BLaER1 treated with 17β-estradiol and CSF1 and Interleukin-3, amounts not matched to agents 10 nM and 100 nM (cell line): ENCODE measurements around the gene PTPRJ.

ENCODE experiments used
- H3K27ac ChIP-seq, 11 experiments: shearing (Covaris generic); formaldehyde crosslinking; 2 replicates each; pipeline ENCODE4 v1.8.1; 2022
- H3K27me3 ChIP-seq, 11 experiments: shearing (Covaris generic); formaldehyde crosslinking; 2 replicates each; pipeline ENCODE4 v1.8.1; 2022
- H3K36me3 ChIP-seq, 11 experiments: shearing (Covaris generic); formaldehyde crosslinking; 2 replicates each; pipeline ENCODE4 v1.8.1; 2022
- H3K4me1 ChIP-seq, 10 experiments: shearing (Covaris generic); formaldehyde crosslinking; 2 replicates each; pipeline ENCODE4 v1.8.1; 2022
- H3K4me2 ChIP-seq, 11 experiments: shearing (Covaris generic); formaldehyde crosslinking; 2 replicates each; pipeline ENCODE4 v1.8.1; 2022
- H3K4me3 ChIP-seq, 10 experiments: shearing (Covaris generic); formaldehyde crosslinking; 2 replicates each; pipeline ENCODE4 v1.8.1; 2022
- H3K9ac ChIP-seq, 11 experiments: shearing (Covaris generic); formaldehyde crosslinking; 2 replicates each; pipeline ENCODE4 v1.8.1; 2022
- H3K9me3 ChIP-seq, 11 experiments: shearing (Covaris generic); formaldehyde crosslinking; replicated peaks in 1 of 11; 2 replicates each; pipeline ENCODE4 v1.8.1; 2022
- H4K20me1 ChIP-seq, 11 experiments: shearing (Covaris generic); formaldehyde crosslinking; 2 replicates each; pipeline ENCODE4 v1.8.1; 2022
- Cebpa-rat ChIP-seq, 11 experiments: shearing (Covaris generic); IDR thresholded peaks; 2 replicates each; pipeline ENCODE4 v1.8.1; 2022

Gene PTPRJ

GRCh38 chr11:48148749-48149148, 168.4 kb downstream of the PTPRJ start:
- H3K4me2 ChIP-seq: no peak overlapping the region
- no peak overlapping the region for H3K9ac ChIP-seq
- H3K27me3 ChIP-seq: no peaks in the 10 kb centered on the region; a peak in 1 of 22 replicates
- no peaks in the 10 kb centered on the region for H3K4me1 ChIP-seq
- H3K36me3 ChIP-seq: peaks cover 26 to 98% (median 95%) of the 10 kb centered on the region in 11 experiments
- no peak overlapping the region for H3K4me3 ChIP-seq
- no peak for TF ChIP-seq Cebpa-rat (IDR thresholded peaks at IDR 0.05)
- peaks cover 0 to 61% (median 0%) of the 10 kb centered on the region in 11 experiments; a peak in 7 of 22 replicates for H4K20me1 ChIP-seq
- peaks cover 19 to 64% (median 45%) of the 10 kb centered on the region in 11 experiments for H3K9me3 ChIP-seq
- no peak overlapping the region for H3K27ac ChIP-seq

GRCh38 chr11:48150213-48150612, 169.9 kb downstream of the PTPRJ start:
- no peak overlapping the region for H3K4me3 ChIP-seq
- H3K36me3 ChIP-seq: peaks cover 31 to 98% (median 95%) of the 10 kb centered on the region in 11 experiments
- H3K27me3 ChIP-seq: no peaks in the 10 kb centered on the region; a peak in 1 of 22 replicates
- peaks cover 0 to 46% (median 0%) of the 10 kb centered on the region in 11 experiments; a peak in 6 of 22 replicates for H4K20me1 ChIP-seq
- H3K27ac ChIP-seq: no peak overlapping the region
- H3K4me1 ChIP-seq: no peaks in the 10 kb centered on the region
- H3K4me2 ChIP-seq: no peak overlapping the region
- H3K9ac ChIP-seq: no peak overlapping the region
- TF ChIP-seq Cebpa-rat (IDR thresholded peaks at IDR 0.05): no peak
- peaks cover 33 to 67% (median 50%) of the 10 kb centered on the region in 11 experiments for H3K9me3 ChIP-seq

- no peak overlapping the region for H3K9ac ChIP-seq
- H3K9me3 ChIP-seq: peaks cover 58 to 92% (median 76%) of the 10 kb centered on the region in 11 experiments
- no peak for TF ChIP-seq Cebpa-rat (IDR thresholded peaks at IDR 0.05)
- peaks cover 0 to 33% (median 0%) of the 10 kb centered on the region in 11 experiments; a peak in 3 of 22 replicates for H4K20me1 ChIP-seq
- H3K4me2 ChIP-seq: no peak overlapping the region
- H3K4me1 ChIP-seq: peaks cover 0 to 10% (median 9%) of the 10 kb centered on the region in 10 experiments; a peak in 13 of 20 replicates
- H3K36me3 ChIP-seq: peaks cover 55 to 98% (median 89%) of the 10 kb centered on the region in 11 experiments
- peak overlapping the region; percentile 1 to 44 (median 29); a peak in 14 of 20 replicates for H3K4me3 ChIP-seq
- no peak overlapping the region for H3K27ac ChIP-seq
- H3K27me3 ChIP-seq: no peaks in the 10 kb centered on the region; a peak in 1 of 22 replicates
Measured at GRCh38 chr11:48154151-48154550, 173.8 kb downstream of the PTPRJ start.

GRCh38 chr11:48161951-48162884, 181.9 kb downstream of the PTPRJ start:
- Histone ChIP-seq H3K27ac (no peak overlapping the region), H3K4me3 (no peak overlapping the region), H3K27me3 (no peaks in the 10 kb centered on the region), H3K4me1 (peaks cover 10 to 62% (median 50%) of the 10 kb centered on the region in 10 experiments; a peak in 19 of 20 replicates), H3K36me3 (peaks cover 16 to 100% (median 77%) of the 10 kb centered on the region in 11 experiments; a peak in 21 of 22 replicates), H4K20me1 (peaks cover 0 to 95% (median 0%) of the 10 kb centered on the region in 11 experiments; a peak in 6 of 22 replicates), H3K4me2 (peak overlapping the region in 8 of 11 experiments; percentile 9 to 71 (median 50); a peak in 16 of 22 replicates), H3K9ac (no peak overlapping the region), H3K9me3 (peaks cover 0 to 62% (median 36%) of the 10 kb centered on the region in 11 experiments; a peak in 20 of 22 replicates)
- no peak for TF ChIP-seq Cebpa-rat (IDR thresholded peaks at IDR 0.05)

GRCh38 chr11:48162885-48163268, 182.5 kb downstream of the PTPRJ start:
- Histone ChIP-seq H3K9ac (no peak overlapping the region), H4K20me1 (peaks cover 0 to 97% (median 0%) of the 10 kb centered on the region in 11 experiments; a peak in 6 of 22 replicates), H3K27ac (no peak overlapping the region), H3K36me3 (peaks cover 14 to 100% (median 77%) of the 10 kb centered on the region in 11 experiments; a peak in 21 of 22 replicates), H3K4me3 (no peak overlapping the region), H3K9me3 (peaks cover 0 to 60% (median 34%) of the 10 kb centered on the region in 11 experiments; a peak in 18 of 22 replicates), H3K4me1 (peaks cover 17 to 67% (median 53%) of the 10 kb centered on the region in 10 experiments), H3K27me3 (no peaks in the 10 kb centered on the region), H3K4me2 (peak overlapping the region in 7 of 11 experiments; percentile 9 to 71 (median 51); a peak in 14 of 22 replicates)
- TF ChIP-seq Cebpa-rat (IDR thresholded peaks at IDR 0.05): no peak

GRCh38 chr11:48163360-48164100, 183.2 kb downstream of the PTPRJ start:
- Histone ChIP-seq H3K4me2 (peak overlapping the region in 5 of 11 experiments; percentile 49 to 71 (median 56); a peak in 9 of 22 replicates), H3K4me1 (peaks cover 21 to 68% (median 55%) of the 10 kb centered on the region in 10 experiments), H3K9me3 (peaks cover 0 to 54% (median 31%) of the 10 kb centered on the region in 11 experiments; a peak in 18 of 22 replicates), H4K20me1 (peaks cover 0 to 95% (median 0%) of the 10 kb centered on the region in 11 experiments; a peak in 6 of 22 replicates), H3K9ac (no peak overlapping the region), H3K4me3 (no peak overlapping the region), H3K36me3 (peaks cover 14 to 98% (median 75%) of the 10 kb centered on the region in 11 experiments; a peak in 21 of 22 replicates), H3K27ac (no peak overlapping the region), H3K27me3 (no peaks in the 10 kb centered on the region)
- TF ChIP-seq Cebpa-rat (IDR thresholded peaks at IDR 0.05): no peak

- Histone ChIP-seq H3K27ac (no peak overlapping the region), H3K4me1 (peaks cover 31 to 68% (median 56%) of the 10 kb centered on the region in 10 experiments)
Measured at GRCh38 chr11:48164836-48165235, 184.5 kb downstream of the PTPRJ start.

GRCh38 chr11:48165426-48165825, 185.1 kb downstream of the PTPRJ start:
- Histone ChIP-seq H3K4me1 (peaks cover 37 to 68% (median 60%) of the 10 kb centered on the region in 10 experiments), H3K27me3 (no peaks in the 10 kb centered on the region), H3K9ac (no peak overlapping the region), H3K27ac (no peak overlapping the region), H4K20me1 (peaks cover 0 to 95% (median 0%) of the 10 kb centered on the region in 11 experiments; a peak in 6 of 22 replicates), H3K4me2 (no peak overlapping the region), H3K36me3 (peaks cover 14 to 91% (median 61%) of the 10 kb centered on the region in 11 experiments; a peak in 21 of 22 replicates), H3K4me3 (no peak overlapping the region), H3K9me3 (peaks cover 0 to 49% (median 31%) of the 10 kb centered on the region in 11 experiments; a peak in 18 of 22 replicates)
- TF ChIP-seq Cebpa-rat (IDR thresholded peaks at IDR 0.05): no peak

More at GRCh38 chr11:48164836-48165235, 184.5 kb downstream of the PTPRJ start:
- peaks cover 0 to 52% (median 31%) of the 10 kb centered on the region in 11 experiments; a peak in 18 of 22 replicates for H3K9me3 ChIP-seq
- H4K20me1 ChIP-seq: peaks cover 0 to 95% (median 0%) of the 10 kb centered on the region in 11 experiments; a peak in 6 of 22 replicates
- H3K9ac ChIP-seq: no peak overlapping the region
- peaks cover 14 to 97% (median 67%) of the 10 kb centered on the region in 11 experiments; a peak in 21 of 22 replicates for H3K36me3 ChIP-seq
- H3K27me3 ChIP-seq: no peaks in the 10 kb centered on the region
- H3K4me2 ChIP-seq: no peak overlapping the region
- H3K4me3 ChIP-seq: no peak overlapping the region
- no peak for TF ChIP-seq Cebpa-rat (IDR thresholded peaks at IDR 0.05)
